Stomach (tissue), 9 donors: ENCODE measurements around the gene ATP11B. TPM values are rescaled to one million over a fixed set of nuclear protein-coding genes. Genes with fewer than 3 reads are reported as not detected.

Source experiments
- DNase-seq, 2 donors: peaks; one replicate each; pipeline versions ENCODE4 v3.0.0 to v3.0.0-alpha.2; 2013 to 2019
- H3K27ac ChIP-seq, 5 donors: fragments of 200-600 bp in 4 of 5; sonication (generic) in 4 of 5; one replicate each; pipeline ENCODE4 v1.5.1; 2013 to 2019; ENCODE audit warnings: mild to moderate bottlenecking in 1 of 5, moderate library complexity in 1 of 5
- H3K27me3 ChIP-seq, 3 donors: fragments of 200-600 bp; sonication (generic); one replicate each; pipeline ENCODE4 v1.5.1; 2017 to 2019; ENCODE audit warnings: mixed run types in 1 of 3
- H3K36me3 ChIP-seq, 4 donors: fragments of 200-600 bp; sonication (generic); 1 replicate in 3 of 4; 2 replicates in 1 of 4; pipeline ENCODE4 v1.5.1; 2016 to 2019
- H3K4me1 ChIP-seq, 4 donors: fragments of 200-600 bp; sonication (generic); one replicate each; pipeline ENCODE4 v1.5.1; 2016 to 2019
- H3K4me3 ChIP-seq, 4 donors: fragments of 200-600 bp; sonication (generic) in 3 of 4; one replicate each; pipeline ENCODE4 v1.5.1; 2016 to 2019; ENCODE audit warnings: mild to moderate bottlenecking in 1 of 4
- H3K9me3 ChIP-seq, 4 donors: fragments of 200-600 bp; sonication (generic); one replicate each; pipeline ENCODE4 v1.5.1; 2016 to 2019
- EP300 ChIP-seq: sonication (generic); formaldehyde crosslinking; IDR thresholded peaks from one replicate; pipeline ENCODE4 v1.6.1; 2017; ENCODE audit warnings: antibody characterized with exemption
- POLR2A ChIP-seq, 4 donors: fragments of 450-650 bp; IDR thresholded peaks; one replicate each; pipeline ENCODE4 v1.6.1; 2016; ENCODE audit warnings: antibody characterized with exemption in 4 of 4, control low read depth in 2 of 4, mild to moderate bottlenecking in 1 of 4, moderate library complexity in 1 of 4
- POLR2AphosphoS5 ChIP-seq, 3 donors: sonication (generic); formaldehyde crosslinking; IDR thresholded peaks; one replicate each; pipeline ENCODE4 v1.6.1; 2016; ENCODE audit warnings: antibody characterized with exemption in 3 of 3
- WGBS, 5 donors: extraction: QIAGEN DNeasy Blood & Tissue Kit in 3 of 5; methylation state at CpG; one replicate each; pipeline versions ENCODE4 v1.1.5 to v1.1.7; 2013 to 2018; 5-methylcytosine and 5-hydroxymethylcytosine counted together
- intact Hi-C: fragments of 100-400 bp; cut with DNase I; formaldehyde crosslinking; loops from one replicate; pipeline ENCODE4 v1.15.1; 2023; ENCODE audit warnings: low total_unique reads
- polyA plus RNA-seq, 3 donors: library from polyadenylated mRNA; stranded (reverse); fragments of 200-250 nt; gene quantifications; one replicate each; pipeline ENCODE4 v1.2.3, GENCODE V29; 2013
- total RNA-seq, 5 donors: library from RNA; depleted of rRNA; stranded (reverse); fragments of >200 nt; gene quantifications; one replicate each; pipeline versions ENCODE4 v1.1.0 to v1.2.3, GENCODE V29; 2014 to 2016
- TF ChIP-seq, protein P1 (sequence below), 7 experiments: fragments of 450-650 bp in 4 of 7; fragments of 200-600 bp in 3 of 7; sonication (generic) in 3 of 7; IDR thresholded peaks; one replicate each; pipeline ENCODE4 v1.5.1; 2016 to 2019; ENCODE audit warnings: antibody characterized with exemption in 7 of 7, control low read depth in 2 of 7, mild to moderate bottlenecking in 1 of 7
- donor health status: healthy with polysubstance abuse.
- donor health status: Bipolar disorder and iron deficiency.
- donor health status: healthy.

The ATP11B gene
- total and polyA plus RNA-seq, 8 donors, result 9.6 to 449 (median 120) TPM

DNA sequence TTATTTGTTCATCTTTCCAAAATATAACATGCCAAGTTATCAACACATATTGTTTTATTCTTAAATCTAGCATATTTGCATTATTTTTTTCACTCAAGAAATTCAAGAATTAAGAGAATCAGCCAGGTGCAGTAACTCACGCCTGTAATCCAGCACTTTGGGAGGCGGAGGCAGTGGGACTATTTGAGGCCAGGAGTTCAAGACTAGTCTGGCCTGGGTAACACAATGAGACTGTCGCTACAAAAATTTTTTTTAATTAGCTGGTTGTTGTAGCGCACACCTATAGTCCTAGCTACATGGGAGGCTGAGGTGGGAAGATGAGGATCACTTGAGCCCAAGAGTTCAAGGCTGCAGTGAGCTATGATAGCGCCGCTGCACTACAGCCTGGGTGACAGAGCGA, 176.5 kb downstream of the ATP11B start:
- no peak for DNase-seq
- H3K27ac ChIP-seq, result no peak overlapping the region

DNA sequence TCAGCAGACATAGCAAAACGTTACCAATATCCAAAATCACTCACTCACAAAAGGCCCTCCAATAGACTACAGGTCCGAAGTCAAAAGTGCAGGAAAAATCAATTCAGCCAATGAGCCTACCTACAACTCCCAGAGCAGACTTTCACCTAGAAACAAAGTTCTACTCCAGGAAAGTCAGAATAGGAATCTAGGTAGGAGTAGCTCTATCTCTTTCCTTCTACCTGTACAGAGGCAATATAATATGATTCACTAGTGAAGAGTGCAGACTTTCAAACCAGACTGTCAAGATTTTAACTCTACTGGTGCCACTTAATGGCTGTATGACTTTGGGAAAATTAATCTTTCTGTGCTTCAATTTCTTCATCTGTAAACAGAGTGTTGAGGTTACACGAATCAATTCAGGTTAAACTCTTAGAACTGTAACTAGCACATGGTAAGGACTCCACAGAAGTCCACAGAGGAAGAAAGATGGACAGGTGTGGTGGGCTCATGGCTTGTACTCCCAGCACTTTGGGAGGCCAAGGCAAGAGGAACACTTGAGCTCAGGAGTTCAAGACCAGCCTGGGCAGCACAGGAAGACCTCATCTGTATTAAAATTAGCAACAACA, 177.6 kb downstream of the ATP11B start:
- Histone ChIP-seq H3K4me1 (peaks cover 0 to 58% (median 29%) of the 10 kb centered on the region in 4 donors), H3K36me3 (peaks cover 0 to 4% (median 0%) of the 10 kb centered on the region in 4 donors), H3K27ac (no peak overlapping the region), H3K4me3 (no peak overlapping the region), H3K27me3 (no peaks in the 10 kb centered on the region), H3K9me3 (no peaks in the 10 kb centered on the region)
- TF ChIP-seq POLR2AphosphoS5 (IDR thresholded peaks at IDR 0.05) (no peak), EP300 (no peak), POLR2A (IDR thresholded peaks at IDR 0.05) (no peak)
- TF ChIP-seq, protein P1, sequence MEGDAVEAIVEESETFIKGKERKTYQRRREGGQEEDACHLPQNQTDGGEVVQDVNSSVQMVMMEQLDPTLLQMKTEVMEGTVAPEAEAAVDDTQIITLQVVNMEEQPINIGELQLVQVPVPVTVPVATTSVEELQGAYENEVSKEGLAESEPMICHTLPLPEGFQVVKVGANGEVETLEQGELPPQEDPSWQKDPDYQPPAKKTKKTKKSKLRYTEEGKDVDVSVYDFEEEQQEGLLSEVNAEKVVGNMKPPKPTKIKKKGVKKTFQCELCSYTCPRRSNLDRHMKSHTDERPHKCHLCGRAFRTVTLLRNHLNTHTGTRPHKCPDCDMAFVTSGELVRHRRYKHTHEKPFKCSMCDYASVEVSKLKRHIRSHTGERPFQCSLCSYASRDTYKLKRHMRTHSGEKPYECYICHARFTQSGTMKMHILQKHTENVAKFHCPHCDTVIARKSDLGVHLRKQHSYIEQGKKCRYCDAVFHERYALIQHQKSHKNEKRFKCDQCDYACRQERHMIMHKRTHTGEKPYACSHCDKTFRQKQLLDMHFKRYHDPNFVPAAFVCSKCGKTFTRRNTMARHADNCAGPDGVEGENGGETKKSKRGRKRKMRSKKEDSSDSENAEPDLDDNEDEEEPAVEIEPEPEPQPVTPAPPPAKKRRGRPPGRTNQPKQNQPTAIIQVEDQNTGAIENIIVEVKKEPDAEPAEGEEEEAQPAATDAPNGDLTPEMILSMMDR (IDR thresholded peaks at IDR 0.05), result no peak
- no peak for DNase-seq
- 59 to 75% (median 66%) methylated on average over 3 of the region's 3 CpGs for WGBS, 5 donors
- intact Hi-C loops, result no loop called here

More for the DNA sequence above, 176.5 kb downstream of the ATP11B start:
- no peak overlapping the region for H3K4me3 ChIP-seq
- H3K9me3 ChIP-seq, result no peaks in the 10 kb centered on the region
- peaks cover 0 to 58% (median 30%) of the 10 kb centered on the region in 4 donors for H3K4me1 ChIP-seq
- WGBS, 5 donors, result 91 to 98% (median 97%) methylated on average over 7 of the region's 7 CpGs
- TF ChIP-seq POLR2AphosphoS5 (IDR thresholded peaks at IDR 0.05) (no peak), POLR2A (IDR thresholded peaks at IDR 0.05) (no peak), EP300 (no peak)
- TF ChIP-seq, protein P1 (IDR thresholded peaks at IDR 0.05), result no peak
- no peaks in the 10 kb centered on the region for H3K27me3 ChIP-seq
- peaks cover 0 to 4% (median 0%) of the 10 kb centered on the region in 4 donors for H3K36me3 ChIP-seq
- intact Hi-C loops, result no loop called here

Other genes starting within 250 kb of the ATP11B start
- 10 to 100 TPM; 10.4 to 56.4 (median 21.3) TPM for gene DCUN1D1, start 187.0 kb downstream of the ATP11B start, total RNA-seq
- 10 to 100 TPM in 2 of 3 donors, 1 to 10 TPM in 1; 7.0 to 12.8 (median 10.6) TPM for gene DCUN1D1, start 187.0 kb downstream of the ATP11B start, polyA plus RNA-seq